Measurements from ENCODE around the gene MGMT.

DNA sequence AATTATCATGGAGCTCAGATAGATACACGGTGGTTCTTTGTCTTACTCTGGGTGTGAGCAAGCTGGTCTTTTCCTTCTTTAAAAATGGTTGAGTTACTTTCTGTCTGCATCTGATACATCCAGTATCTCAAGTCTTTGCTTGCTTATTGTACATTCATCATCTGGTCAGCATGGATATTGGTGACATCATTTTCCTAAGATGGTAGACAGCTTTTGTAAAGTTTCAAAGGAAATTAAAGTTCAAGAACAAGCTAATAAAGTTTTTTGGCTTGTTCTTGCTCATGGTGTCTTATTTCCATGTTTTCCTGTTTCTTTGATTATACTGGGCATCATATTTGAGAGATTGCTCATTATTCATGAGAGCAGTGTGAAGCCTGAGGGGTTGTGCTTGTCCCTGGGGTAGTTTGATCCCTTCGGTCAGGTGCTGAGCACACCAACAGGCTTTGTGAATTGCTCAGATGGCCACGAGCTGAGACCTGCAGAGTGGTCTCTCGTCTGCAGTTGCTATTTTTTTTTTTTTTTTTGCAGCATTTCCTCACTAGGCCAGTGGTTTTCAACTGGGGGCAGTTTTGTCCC is 38.5 kb downstream of the MGMT start:
- TF ChIP-seq, protein P1, sequence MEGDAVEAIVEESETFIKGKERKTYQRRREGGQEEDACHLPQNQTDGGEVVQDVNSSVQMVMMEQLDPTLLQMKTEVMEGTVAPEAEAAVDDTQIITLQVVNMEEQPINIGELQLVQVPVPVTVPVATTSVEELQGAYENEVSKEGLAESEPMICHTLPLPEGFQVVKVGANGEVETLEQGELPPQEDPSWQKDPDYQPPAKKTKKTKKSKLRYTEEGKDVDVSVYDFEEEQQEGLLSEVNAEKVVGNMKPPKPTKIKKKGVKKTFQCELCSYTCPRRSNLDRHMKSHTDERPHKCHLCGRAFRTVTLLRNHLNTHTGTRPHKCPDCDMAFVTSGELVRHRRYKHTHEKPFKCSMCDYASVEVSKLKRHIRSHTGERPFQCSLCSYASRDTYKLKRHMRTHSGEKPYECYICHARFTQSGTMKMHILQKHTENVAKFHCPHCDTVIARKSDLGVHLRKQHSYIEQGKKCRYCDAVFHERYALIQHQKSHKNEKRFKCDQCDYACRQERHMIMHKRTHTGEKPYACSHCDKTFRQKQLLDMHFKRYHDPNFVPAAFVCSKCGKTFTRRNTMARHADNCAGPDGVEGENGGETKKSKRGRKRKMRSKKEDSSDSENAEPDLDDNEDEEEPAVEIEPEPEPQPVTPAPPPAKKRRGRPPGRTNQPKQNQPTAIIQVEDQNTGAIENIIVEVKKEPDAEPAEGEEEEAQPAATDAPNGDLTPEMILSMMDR (IDR thresholded peaks at IDR 0.05; ENCODE audit: poor library complexity, severe bottlenecking): no peak
- TF ChIP-seq MXI1 (conservative IDR thresholded peaks at IDR 0.05; ENCODE audit: poor library complexity, severe bottlenecking): no peak
- TF ChIP-seq POLR2AphosphoS5 (IDR thresholded peaks at IDR 0.05): no peak
- TF ChIP-seq EZH2 (IDR thresholded peaks at IDR 0.05; ENCODE audit: borderline replicate concordance, insufficient read depth, low read length, poor library complexity, severe bottlenecking): no peak
- no peak for TF ChIP-seq TAF1 (IDR thresholded peaks at IDR 0.05; ENCODE audit: low read depth)
- TF ChIP-seq RAD21 (conservative IDR thresholded peaks at IDR 0.05): no peak
- TF ChIP-seq EP300 (conservative IDR thresholded peaks at IDR 0.05; ENCODE audit: poor library complexity, severe bottlenecking): no peak

Measured in neural cell (in vitro differentiated cells).